OCI-LY3 (cell line): Measurements from ENCODE around the gene HINT3.

Source experiments
- CTCF ChIP-seq: fragments of 200-600, 300-600 bp; sonication (generic); IDR thresholded peaks from 2 replicates; pipeline ENCODE4 v1.5.1; 2014; ENCODE audit warnings: antibody characterized with exemption, low read length, low read depth
- EZH2phosphoT487 ChIP-seq: fragments of 200-600 bp; shearing (Covaris generic); IDR thresholded peaks from 2 replicates; pipeline ENCODE4 v1.6.1; 2018; ENCODE audit warnings: antibody characterized with exemption, mixed run types, low read depth

GRCh38 chr6:125954735-125955339 lies 1.7 kb upstream of the HINT3 start:
- no peak for TF ChIP-seq CTCF
- no peak for TF ChIP-seq EZH2phosphoT487
